COLO829 (cell line): ENCODE measurements around the gene PRDM8.
"Not testable (repeated sequence)": the region's sequence is repeated elsewhere in the genome, so short reads cannot be mapped to it uniquely, and the experiment has no call there.

ENCODE experiments used
- DNase-seq: peaks from one replicate; pipeline ENCODE4 v3.0.0; 2012; ENCODE audit warnings: low spot score

Gene PRDM8

DNA sequence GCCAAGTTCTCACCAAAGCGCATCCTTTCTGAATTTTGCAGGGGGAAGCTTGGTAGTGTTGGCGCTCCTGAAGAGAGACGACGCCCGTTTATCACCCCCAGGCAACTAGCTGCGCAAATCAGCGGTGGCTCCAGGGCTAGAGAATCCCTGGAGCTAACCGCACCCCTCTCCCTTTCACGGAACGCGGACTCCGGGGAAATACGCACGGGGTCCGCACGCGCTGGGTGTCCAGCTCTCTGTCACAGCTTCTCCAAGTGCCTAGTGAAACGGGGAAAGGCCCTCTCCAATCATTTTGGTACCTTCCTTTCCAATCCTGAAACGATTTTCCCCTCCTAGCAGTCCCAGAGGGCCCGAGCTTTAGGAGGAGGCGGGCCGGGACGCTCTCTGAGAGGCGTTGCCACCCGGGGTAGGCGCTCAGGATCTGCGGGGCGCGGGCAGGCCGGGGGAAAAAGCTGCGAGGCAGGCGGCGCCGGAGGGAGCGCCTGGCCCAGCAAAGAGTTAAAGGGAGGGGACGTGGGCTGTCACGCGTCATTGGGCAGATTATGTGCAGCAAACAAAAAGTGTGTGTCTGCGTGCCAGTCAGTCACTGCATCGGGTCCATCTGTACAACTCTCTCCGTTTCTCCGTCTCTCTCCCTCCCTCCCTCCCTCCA lies at the start of gene PRDM8:
TSS of gene PRDM8 (plus strand) at position 582 of the 652 bp plus-strand sequence. CDS start 2,578 bp downstream, outside the sequence.
- DNase-seq: no peak

GRCh38 chr4:80150387-80151180 lies 46.7 kb upstream of the PRDM8 start:
- DNase-seq: no peak

- DNase-seq: no peak
Measured at GRCh38 chr4:80151981-80152380, 45.3 kb upstream of the PRDM8 start.

- DNase-seq: no peak
Measured at GRCh38 chr4:80153874-80154544, 43.3 kb upstream of the PRDM8 start.

- DNase-seq: no peak
Measured at GRCh38 chr4:80154545-80154933, 42.8 kb upstream of the PRDM8 start.

- DNase-seq: no peak
Measured at GRCh38 chr4:80155316-80155982, 41.9 kb upstream of the PRDM8 start.

DNA sequence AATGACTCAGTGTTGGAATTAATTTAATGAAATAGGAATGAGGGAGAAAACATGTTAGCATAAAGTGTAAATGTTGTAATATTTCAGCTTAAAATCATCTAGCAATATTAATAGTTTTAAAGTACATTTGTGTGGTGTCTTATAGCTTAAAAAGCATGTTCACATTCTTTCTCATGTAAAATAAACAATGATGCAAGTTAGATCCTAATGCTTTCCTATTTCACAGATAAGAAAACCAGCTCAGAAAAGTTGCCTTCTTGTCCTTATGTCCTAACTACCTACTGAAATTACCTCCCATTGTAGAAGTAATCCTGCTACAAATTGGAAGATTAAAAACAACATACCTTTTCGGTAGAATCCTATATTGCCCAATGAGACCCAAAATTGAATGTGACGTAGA lies 40.9 kb upstream of the PRDM8 start:
- DNase-seq: no peak

DNA sequence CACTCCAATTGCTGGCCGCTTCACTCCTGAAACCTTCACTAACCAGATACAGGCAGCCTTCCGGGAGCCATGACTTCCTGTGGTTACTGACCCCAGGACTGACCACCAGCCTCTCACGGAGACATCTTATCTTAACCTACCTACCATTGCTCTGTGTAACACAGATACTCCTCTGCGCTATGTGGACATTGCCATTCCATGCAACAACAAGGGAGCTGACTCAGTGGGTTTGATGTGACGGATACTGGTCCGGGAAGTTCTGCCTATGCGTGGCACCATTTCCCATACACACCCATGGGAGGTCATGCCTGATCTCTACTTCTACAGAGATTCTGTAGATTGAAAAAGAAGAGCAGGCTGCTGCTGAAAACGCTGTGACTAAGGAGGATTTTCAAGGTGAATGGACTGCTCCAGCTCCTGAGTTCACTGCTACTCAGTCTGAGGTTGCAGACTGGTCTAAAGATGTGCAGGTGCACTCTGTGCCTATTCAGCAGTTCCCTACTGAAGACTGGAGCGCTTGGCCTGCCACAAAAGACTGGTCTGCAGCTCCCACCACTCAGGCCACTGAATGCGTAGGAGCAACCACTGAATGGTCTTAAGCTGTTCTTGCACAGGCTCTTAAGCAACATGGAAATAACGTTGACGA lies 35.8 kb upstream of the PRDM8 start:
- DNase-seq: no peak

DNA sequence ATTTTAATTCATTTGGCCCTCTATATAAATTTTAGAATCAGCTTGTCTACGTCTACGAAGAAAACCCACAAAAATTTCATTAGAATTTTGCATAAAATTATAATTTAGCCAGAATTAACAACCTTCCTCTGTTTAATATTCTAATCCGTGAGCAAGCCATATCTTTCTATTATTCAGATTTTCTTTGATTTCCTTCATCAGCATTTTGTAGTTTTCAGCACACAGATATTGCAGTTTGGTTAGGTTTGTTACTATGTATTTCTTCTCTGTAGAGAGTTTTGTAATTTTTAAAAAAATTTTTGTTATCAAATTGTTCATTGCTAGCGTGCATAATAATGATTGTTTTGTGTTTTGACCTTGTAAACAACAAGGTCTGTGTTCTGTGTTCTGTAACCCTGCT lies 34.9 kb upstream of the PRDM8 start:
- DNase-seq: no peak

DNA sequence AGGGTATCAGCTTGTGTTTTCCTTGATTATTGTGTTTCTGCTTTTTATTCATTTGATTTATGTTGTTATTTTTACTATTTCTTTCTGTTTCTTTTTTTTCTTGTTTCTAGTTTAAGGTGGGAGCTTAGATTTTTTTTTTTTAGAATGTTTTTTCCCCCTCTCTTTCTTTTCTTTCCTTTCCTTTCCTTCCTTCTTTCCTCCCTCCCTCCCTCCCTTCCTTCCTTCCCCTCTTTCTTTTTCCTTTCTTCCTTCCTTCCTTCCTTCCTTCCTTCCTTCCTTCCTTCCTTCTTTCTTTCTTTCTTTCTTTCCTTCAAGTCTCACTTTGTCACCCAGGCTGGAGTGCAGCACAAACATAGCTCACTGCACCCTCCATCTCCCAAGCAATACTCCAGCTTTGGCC lies 31.4 kb upstream of the PRDM8 start:
- no peak for DNase-seq

DNA sequence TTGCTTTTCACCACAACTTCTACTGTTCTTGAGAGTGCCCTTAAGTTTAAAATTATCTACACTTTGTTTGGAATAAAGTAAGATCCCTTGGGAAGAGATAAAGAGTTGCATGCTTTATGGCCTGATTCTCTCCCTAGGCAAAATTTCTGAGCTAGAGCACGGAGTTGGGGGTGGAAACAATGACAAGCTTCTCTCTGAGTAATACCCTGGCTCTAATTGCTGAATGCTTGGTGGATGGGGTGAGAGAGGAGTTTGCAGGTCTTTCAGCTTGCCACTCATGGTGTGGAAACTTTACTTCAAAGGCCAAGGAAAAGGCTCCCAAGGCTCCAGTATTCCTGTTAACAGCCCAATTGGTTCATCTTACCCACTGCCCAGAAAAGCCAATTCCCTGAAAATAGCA lies 26.1 kb upstream of the PRDM8 start:
- DNase-seq: peak; percentile 32

DNA sequence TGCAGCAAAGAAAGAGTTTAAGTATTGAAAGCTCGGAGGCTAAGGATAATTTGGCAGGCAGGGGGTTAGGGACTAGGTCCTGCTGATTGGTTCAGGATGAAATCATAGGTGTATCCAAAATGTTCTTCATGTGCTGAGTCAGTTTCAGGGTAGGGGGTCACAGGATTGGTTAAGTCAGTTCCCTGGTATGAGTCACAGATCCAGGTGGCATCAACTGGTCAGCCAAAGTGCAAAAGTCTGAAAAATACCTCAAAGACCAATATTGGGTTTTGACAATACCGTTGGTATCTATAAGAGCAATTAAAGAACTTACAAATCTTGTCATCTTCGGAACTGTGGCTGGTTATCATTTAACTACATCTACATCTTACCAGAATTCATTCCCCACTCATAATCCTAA lies 25.6 kb upstream of the PRDM8 start:
- DNase-seq: no peak

GRCh38 chr4:80172203-80172602 lies 25.1 kb upstream of the PRDM8 start:
- no peak for DNase-seq

GRCh38 chr4:80173401-80173800 lies 23.9 kb upstream of the PRDM8 start:
- no peak for DNase-seq

DNA sequence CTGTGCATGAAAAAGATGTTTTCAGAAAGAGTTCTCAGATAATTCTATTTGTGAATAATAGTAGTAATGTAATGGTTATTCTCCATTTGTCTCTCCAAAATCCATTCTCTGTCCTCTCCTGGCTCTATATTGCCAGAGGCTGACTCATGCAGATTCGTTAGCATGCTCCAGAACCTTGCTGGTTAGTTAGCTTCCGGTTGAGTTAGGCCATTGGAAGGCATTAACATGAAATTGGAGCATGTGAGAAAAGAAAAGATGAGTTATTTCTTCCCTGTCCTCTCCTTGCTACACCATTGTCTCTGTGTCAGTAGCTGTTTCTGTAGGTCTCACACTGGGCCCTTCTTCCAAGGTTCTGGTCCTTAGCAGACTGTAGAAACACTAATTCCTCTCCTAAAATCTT lies 23.5 kb upstream of the PRDM8 start:
- no peak for DNase-seq

DNA sequence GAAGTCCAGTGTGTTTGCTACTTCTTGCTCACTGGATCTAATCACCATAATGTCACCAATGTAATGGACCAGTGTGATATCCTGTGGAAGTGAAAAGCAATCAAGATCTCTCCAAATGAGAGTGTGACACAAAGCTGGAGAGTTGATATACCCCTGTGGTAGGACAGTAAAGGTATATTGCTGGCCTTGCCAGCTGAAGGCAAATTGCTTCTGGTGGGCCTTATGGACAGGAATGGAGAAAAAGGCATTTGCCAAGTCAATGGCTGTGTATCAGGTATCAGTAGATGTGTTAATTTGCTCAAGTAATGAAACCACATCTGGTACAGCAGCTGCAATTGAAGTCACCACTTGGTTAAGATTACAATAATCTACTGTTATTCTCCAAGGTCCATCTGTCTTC lies 19.5 kb upstream of the PRDM8 start:
- not testable (repeated sequence) for DNase-seq

DNA sequence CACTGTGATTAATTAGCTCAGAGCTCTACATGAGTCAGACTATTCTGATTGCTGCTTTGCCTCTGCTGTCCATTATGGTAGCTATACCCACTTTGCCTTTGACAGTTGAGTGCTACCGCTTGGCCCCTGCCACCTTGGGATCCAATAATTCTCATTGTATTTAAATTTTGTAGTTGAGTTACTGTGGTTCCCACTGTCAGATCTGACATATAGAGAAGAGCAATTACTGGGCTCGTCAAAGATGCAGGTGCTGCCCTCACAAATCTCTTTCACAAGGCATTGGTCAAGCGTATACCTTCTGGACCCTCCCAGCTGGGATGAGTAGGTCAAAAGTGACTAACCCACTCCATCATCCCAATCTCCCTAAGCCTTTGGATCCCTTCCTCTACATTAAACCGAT lies 18.3 kb upstream of the PRDM8 start:
- no peak for DNase-seq

GRCh38 chr4:80179637-80180161 lies 17.6 kb upstream of the PRDM8 start:
- DNase-seq: no peak

- DNase-seq: no peak
Measured at GRCh38 chr4:80180743-80181142, 16.6 kb upstream of the PRDM8 start.

GRCh38 chr4:80182237-80182866 lies 15.0 kb upstream of the PRDM8 start:
- no peak for DNase-seq
